ENCODE data around the gene CHRND.

The CHRND gene

DNA sequence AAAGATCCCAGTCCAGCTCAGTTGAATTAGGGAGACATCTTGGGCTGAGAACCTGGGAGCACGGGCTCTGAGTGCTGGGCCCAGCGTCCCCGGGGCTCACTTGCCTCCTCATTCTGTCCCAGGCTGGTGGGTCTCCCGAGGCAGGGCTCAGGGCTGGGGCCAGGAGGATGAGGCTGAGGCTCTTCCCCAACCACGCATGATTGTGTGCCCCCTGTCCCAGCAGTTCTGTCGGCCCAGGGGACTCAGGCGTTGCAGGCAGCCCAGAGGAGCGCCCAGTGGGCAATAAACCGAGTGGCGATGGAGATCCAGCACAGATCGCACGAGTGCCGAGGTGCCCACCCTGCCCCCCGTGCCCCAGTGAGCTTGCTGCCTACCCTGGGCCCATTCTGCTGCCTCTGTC, 4.9 kb upstream of the CHRND start:
- TF ChIP-seq, protein P1, sequence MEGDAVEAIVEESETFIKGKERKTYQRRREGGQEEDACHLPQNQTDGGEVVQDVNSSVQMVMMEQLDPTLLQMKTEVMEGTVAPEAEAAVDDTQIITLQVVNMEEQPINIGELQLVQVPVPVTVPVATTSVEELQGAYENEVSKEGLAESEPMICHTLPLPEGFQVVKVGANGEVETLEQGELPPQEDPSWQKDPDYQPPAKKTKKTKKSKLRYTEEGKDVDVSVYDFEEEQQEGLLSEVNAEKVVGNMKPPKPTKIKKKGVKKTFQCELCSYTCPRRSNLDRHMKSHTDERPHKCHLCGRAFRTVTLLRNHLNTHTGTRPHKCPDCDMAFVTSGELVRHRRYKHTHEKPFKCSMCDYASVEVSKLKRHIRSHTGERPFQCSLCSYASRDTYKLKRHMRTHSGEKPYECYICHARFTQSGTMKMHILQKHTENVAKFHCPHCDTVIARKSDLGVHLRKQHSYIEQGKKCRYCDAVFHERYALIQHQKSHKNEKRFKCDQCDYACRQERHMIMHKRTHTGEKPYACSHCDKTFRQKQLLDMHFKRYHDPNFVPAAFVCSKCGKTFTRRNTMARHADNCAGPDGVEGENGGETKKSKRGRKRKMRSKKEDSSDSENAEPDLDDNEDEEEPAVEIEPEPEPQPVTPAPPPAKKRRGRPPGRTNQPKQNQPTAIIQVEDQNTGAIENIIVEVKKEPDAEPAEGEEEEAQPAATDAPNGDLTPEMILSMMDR (IDR thresholded peaks at IDR 0.05; ENCODE audit: low read depth, low read length), result no peak
- no peak overlapping the region for H3K4me3 ChIP-seq (ENCODE audit: low read depth, low read length)

DNA sequence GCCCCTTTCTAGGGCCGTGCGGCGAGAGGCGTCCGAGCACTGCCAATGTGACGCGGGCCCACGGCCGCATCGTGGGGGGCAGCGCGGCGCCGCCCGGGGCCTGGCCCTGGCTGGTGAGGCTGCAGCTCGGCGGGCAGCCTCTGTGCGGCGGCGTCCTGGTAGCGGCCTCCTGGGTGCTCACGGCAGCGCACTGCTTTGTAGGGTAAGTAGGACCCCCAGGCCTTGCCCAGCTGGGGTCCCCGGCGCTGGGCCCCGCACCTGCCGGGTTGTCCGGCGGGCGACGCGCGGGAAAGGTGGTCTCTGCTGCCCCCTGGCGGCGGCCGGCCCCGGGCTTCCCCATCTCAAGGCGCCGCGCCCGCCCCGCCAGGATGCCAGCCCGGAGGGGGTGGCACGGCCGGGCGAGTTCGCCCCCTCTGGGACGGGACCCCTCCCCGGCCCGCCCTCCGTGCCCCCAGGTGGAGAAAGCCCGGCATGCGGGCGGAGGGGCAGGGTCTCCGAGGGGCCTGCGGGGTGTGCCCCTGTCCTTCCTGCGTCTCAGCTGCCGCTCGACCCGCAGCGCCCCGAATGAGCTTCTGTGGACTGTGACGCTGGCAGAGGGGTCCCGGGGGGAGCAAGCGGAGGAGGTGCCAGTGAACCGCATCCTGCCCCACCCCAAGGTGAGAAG, 3.9 kb upstream of the CHRND start:
- no peak overlapping the region for H3K4me3 ChIP-seq (ENCODE audit: low read depth, low read length)
- TF ChIP-seq, protein P1 (IDR thresholded peaks at IDR 0.05; ENCODE audit: low read depth, low read length), result peak; percentile 51

- TF ChIP-seq, protein P1 (IDR thresholded peaks at IDR 0.05; ENCODE audit: low read depth, low read length), result no peak
- H3K4me3 ChIP-seq (ENCODE audit: low read depth, low read length), result no peak overlapping the region
These were observed 3.1 kb upstream of the CHRND start for GRCh38 chr2:232522623-232523401.

GRCh38 chr2:232523402-232523681, 2.6 kb upstream of the CHRND start:
- no peak overlapping the region for H3K4me3 ChIP-seq (ENCODE audit: low read depth, low read length)
- TF ChIP-seq, protein P1 (IDR thresholded peaks at IDR 0.05; ENCODE audit: low read depth, low read length), result no peak

- H3K4me3 ChIP-seq (ENCODE audit: low read depth, low read length), result no peak overlapping the region
These were observed 2.0 kb upstream of the CHRND start for GRCh38 chr2:232523682-232524597.

DNA sequence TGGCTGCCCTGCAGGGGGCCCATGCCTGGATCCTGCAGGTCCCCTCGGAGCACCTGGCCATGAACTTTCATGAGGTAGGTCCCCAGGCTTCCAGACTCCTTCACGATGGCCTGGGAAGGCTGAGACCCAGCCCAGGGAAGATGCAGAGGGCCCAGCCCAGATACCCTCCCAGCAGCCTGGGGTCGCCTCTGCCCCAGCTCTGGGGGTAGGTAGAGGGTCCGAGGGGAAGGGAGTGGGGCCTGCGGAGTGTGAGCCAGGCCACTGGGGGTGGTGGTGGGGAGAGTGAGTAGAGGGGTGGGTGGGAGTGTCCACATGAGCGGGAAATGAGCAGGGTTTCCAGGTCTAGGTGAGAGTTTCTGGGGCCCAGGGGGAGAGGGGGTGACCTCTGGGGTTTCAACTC, 1.2 kb upstream of the CHRND start:
- H3K4me3 ChIP-seq (ENCODE audit: low read depth, low read length), result no peak overlapping the region
- TF ChIP-seq, protein P1 (IDR thresholded peaks at IDR 0.05; ENCODE audit: low read depth, low read length), result no peak

More at GRCh38 chr2:232523682-232524597, 2.0 kb upstream of the CHRND start:
- TF ChIP-seq, protein P1 (IDR thresholded peaks at IDR 0.05; ENCODE audit: low read depth, low read length), result no peak
